Adrenal gland (tissue), 12 donors: Measurements from ENCODE around the gene DPP7. TPM values are rescaled to one million over a fixed set of nuclear protein-coding genes. Genes with fewer than 3 reads are reported as not detected.

ENCODE experiments used
- DNase-seq, 7 donors: peaks; one replicate each; pipeline ENCODE4 v3.0.0-alpha.2; 2019 to 2020
- H3K27ac ChIP-seq, 5 donors: fragments of 200-600 bp; sonication (generic) in 4 of 5; 1 replicate in 3 of 5; 2 replicates in 2 of 5; pipeline versions ENCODE4 v1.5.1 to v1.8.0; 2016 to 2020; ENCODE audit warnings: mild to moderate bottlenecking in 1 of 5
- H3K27me3 ChIP-seq: fragments of 200-600 bp; 2 replicates; pipeline ENCODE4 v1.8.0; 2021
- H3K36me3 ChIP-seq, 2 donors: fragments of 200-600 bp; replicated peaks in 1 of 2; 1 replicate in 1 of 2; 2 replicates in 1 of 2; pipeline versions ENCODE4 v1.5.1 to v1.8.0; 2018 to 2022
- H3K4me1 ChIP-seq, 2 donors: fragments of 200-600 bp; replicated peaks in 1 of 2; 1 replicate in 1 of 2; 2 replicates in 1 of 2; pipeline versions ENCODE4 v1.5.1 to v1.8.0; 2018 to 2021
- H3K4me3 ChIP-seq, 4 donors: fragments of 200-600 bp; sonication (generic) in 3 of 4; one replicate each; pipeline ENCODE4 v1.5.1; 2016 to 2018
- H3K9me3 ChIP-seq, 3 donors: fragments of 200-600 bp; sonication (generic) in 1 of 3; replicated peaks in 1 of 3; 1 replicate in 2 of 3; 2 replicates in 1 of 3; pipeline versions ENCODE4 v1.5.1 to v1.8.0; 2016 to 2021
- POLR2A ChIP-seq, 2 donors: fragments of 450-650 bp; IDR thresholded peaks; one replicate each; pipeline ENCODE4 v1.6.1; 2017; ENCODE audit warnings: antibody characterized with exemption in 2 of 2, mild to moderate bottlenecking in 2 of 2, moderate library complexity in 1 of 2
- WGBS, 4 donors: extraction: QIAGEN DNeasy Blood & Tissue Kit in 2 of 4; methylation state at CpG; one replicate each; pipeline versions ENCODE4 v1.1.5 to v1.1.7; 2013 to 2017; 5-methylcytosine and 5-hydroxymethylcytosine counted together
- intact Hi-C, 2 donors: fragments of 100-400 bp; cut with DNase I; formaldehyde crosslinking; loops; one replicate each; pipeline versions ENCODE4 v1.14.1 to v1.15.0; 2022 to 2023
- polyA plus RNA-seq, 3 donors: library from polyadenylated mRNA; stranded (reverse); fragments of 200-250 nt in 2 of 3; fragments of 350-450 nt in 1 of 3; fragmentation: Illumina TruSeq in 1 of 3; extraction: RNeasy Lipid Tissue Mini Kit (QIAGEN cat#74804) in 1 of 3; gene quantifications; one replicate each; pipeline ENCODE4 v1.2.3, GENCODE V29; 2013 to 2014
- total RNA-seq, 9 donors: library from RNA; depleted of rRNA in 4 of 9; stranded (reverse); fragments of >200 nt in 4 of 9; fragments of 120-200 nt in 1 of 9; fragmentation: NEBNext Ultra II Directional in 1 of 9; extraction: Animal tissue kit (Norgen Biotek cat#: 25700) in 1 of 9; gene quantifications; one replicate each; pipeline versions ENCODE4 v1.1.0 to v1.2.4, GENCODE V29; 2013 to 2023
- TF ChIP-seq, protein P1 (sequence below), 6 experiments: fragments of 450-650 bp in 4 of 6; fragments of 200-600 bp in 2 of 6; sonication (generic) in 1 of 6; IDR thresholded peaks; 1 replicate in 5 of 6; 2 replicates in 1 of 6; pipeline versions ENCODE4 v1.5.1 to v1.8.0; 2016 to 2021; ENCODE audit warnings: antibody characterized with exemption in 6 of 6, mild to moderate bottlenecking in 2 of 6, moderate library complexity in 1 of 6
- donor health status: healthy with polysubstance abuse.
- donor health status: Bipolar disorder and iron deficiency.
- donor health status: DM: yes; HTN: yes; CAD: no.
- donor health status: DM: no; HTN: no; CAD: no.
- donor health status: DM: no; HTN: no; CAD: no.
- donor health status: DM: yes; HTN: yes; CAD: no.

The DPP7 gene
- total and polyA plus RNA-seq, 12 donors, result 52.6 to 1,938 (median 237) TPM

DNA sequence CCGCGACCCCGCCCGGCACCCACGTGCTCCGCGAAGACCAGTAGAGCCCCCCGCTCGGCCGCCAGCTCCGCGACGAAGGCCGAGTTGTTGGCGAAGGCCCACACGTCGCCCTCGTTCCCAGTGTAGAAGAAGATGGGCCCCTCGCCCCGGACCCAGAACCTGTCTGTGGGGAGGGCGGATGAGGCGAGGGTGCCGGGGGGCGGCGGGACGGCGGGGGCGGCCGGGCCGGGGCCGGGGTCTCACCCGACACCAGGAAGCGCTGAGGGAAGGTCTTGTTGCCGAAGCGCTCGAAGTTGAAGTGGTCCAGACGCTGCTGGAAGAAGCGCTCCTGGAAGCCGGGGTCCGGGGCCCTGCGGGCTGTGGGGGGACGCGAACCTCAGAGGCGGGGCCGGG, 317 bp downstream of the DPP7 start:
- no peaks in the 10 kb centered on the region for H3K27me3 ChIP-seq
- DNase-seq, result peak in 1 of 7 donors; percentile 22
- H3K27ac ChIP-seq, result peak overlapping the region in 2 of 5 donors; percentile 22 to 35
- whole genome bisulfite sequencing, 4 donors, result 0 to 1% methylated on average over 42 to 43 of the region's 45 CpGs; no CpG with 5 or more reads in 2 of the 4 donors
- no peaks in the 10 kb centered on the region for H3K9me3 ChIP-seq
- peak overlapping the region in 3 of 4 donors; percentile 48 to 91 (median 61) for H3K4me3 ChIP-seq
- H3K36me3 ChIP-seq, result peaks cover 0 to 33% of the 10 kb centered on the region in 2 donors
- intact Hi-C loops, result no loop called here
- no peak for TF ChIP-seq POLR2A (IDR thresholded peaks at IDR 0.05)
- TF ChIP-seq, protein P1, sequence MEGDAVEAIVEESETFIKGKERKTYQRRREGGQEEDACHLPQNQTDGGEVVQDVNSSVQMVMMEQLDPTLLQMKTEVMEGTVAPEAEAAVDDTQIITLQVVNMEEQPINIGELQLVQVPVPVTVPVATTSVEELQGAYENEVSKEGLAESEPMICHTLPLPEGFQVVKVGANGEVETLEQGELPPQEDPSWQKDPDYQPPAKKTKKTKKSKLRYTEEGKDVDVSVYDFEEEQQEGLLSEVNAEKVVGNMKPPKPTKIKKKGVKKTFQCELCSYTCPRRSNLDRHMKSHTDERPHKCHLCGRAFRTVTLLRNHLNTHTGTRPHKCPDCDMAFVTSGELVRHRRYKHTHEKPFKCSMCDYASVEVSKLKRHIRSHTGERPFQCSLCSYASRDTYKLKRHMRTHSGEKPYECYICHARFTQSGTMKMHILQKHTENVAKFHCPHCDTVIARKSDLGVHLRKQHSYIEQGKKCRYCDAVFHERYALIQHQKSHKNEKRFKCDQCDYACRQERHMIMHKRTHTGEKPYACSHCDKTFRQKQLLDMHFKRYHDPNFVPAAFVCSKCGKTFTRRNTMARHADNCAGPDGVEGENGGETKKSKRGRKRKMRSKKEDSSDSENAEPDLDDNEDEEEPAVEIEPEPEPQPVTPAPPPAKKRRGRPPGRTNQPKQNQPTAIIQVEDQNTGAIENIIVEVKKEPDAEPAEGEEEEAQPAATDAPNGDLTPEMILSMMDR (IDR thresholded peaks at IDR 0.05), result no peak
- H3K4me1 ChIP-seq, result peaks cover 5 to 11% of the 10 kb centered on the region in 2 donors

DNA sequence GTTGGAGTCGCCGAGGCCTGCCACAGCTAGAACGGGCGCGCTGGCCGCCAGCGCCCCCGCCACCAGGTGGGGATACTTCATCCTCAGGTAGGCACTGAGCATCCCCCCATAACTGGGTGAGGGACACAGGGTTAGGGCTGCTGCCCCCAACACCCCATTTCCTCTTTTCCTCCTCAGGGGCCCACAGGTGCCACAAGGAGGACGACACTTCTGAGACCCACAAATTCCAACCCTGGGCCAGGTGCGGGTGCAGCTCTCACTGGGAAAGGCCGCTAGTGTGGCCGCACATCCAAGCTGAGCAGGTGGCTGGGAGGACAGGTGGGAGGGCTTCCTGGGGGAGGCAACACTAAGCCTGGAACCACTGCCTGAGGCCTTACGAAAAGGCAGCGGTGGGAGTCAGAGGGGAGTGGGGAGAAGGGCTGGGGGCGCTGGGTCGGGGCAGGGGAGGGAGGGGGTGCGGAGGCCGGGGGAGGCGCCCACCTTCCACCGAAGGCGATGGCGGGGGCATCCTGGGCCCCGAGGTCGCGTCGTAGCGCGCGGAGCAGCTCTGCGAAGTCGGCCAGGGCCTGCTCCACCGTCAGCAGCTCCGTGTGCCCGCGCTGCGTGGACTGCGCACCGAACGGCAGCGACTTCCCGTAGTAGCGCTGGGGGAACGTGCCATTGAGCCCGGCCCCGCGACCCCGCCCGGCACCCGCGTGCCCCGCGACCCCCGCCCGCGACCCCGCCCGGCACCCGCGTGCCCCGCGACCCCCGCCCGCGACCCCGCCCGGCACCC, 961 bp downstream of the DPP7 start:
- DNase-seq, result peak in 1 of 7 donors; percentile 39
- Histone ChIP-seq H3K4me3 (peak overlapping the region in 1 of 4 donors; percentile 91), H3K36me3 (peaks cover 0 to 39% of the 10 kb centered on the region in 2 donors), H3K4me1 (peaks cover 5 to 11% of the 10 kb centered on the region in 2 donors), H3K27me3 (no peaks in the 10 kb centered on the region), H3K9me3 (no peaks in the 10 kb centered on the region), H3K27ac (no peak overlapping the region)
- intact Hi-C loops, result no loop called here
- 28 to 100% (median 35%) methylated on average over 6 to 63 of the region's 66 CpGs for WGBS, 4 donors
- TF ChIP-seq, protein P1 (IDR thresholded peaks at IDR 0.05), result no peak
- TF ChIP-seq POLR2A (IDR thresholded peaks at IDR 0.05), result no peak

- Histone ChIP-seq H3K9me3 (no peaks in the 10 kb centered on the region), H3K4me1 (peaks cover 5 to 11% of the 10 kb centered on the region in 2 donors), H3K4me3 (no peak overlapping the region), H3K27me3 (no peaks in the 10 kb centered on the region), H3K27ac (no peak overlapping the region), H3K36me3 (peaks cover 0 to 47% of the 10 kb centered on the region in 2 donors)
- intact Hi-C loops, result no loop called here
- no peak for DNase-seq
- WGBS, 4 donors, result 94 to 99% (median 95%) methylated on average over 14 to 42 of the region's 42 CpGs
- no peak for TF ChIP-seq POLR2A (IDR thresholded peaks at IDR 0.05)
These were observed 1.8 kb downstream of the DPP7 start for GRCh38 chr9:137112564-137113384.

GRCh38 chr9:137111788-137112563, 2.6 kb downstream of the DPP7 start:
- WGBS, 4 donors, result 89 to 97% (median 92%) methylated on average over 6 to 35 of the region's 35 CpGs
- no peak overlapping the region for H3K27ac ChIP-seq
- TF ChIP-seq, protein P1 (IDR thresholded peaks at IDR 0.05), result no peak
- no peak for TF ChIP-seq POLR2A (IDR thresholded peaks at IDR 0.05)
- H3K9me3 ChIP-seq, result no peaks in the 10 kb centered on the region
- no peaks in the 10 kb centered on the region for H3K27me3 ChIP-seq
- H3K4me1 ChIP-seq, result peaks cover 5 to 11% of the 10 kb centered on the region in 2 donors
- H3K4me3 ChIP-seq, result no peak overlapping the region
- H3K36me3 ChIP-seq, result peaks cover 0 to 55% of the 10 kb centered on the region in 2 donors
- DNase-seq, result no peak
- intact Hi-C loops, result no loop called here
